Fibroblast of pulmonary artery (primary cell): ENCODE results near the gene WDR86.

Source experiments
- DNase-seq: peaks from one replicate; pipeline ENCODE4 v3.0.0-alpha.2; 2010; ENCODE audit warnings: low read depth
- H3K4me3 ChIP-seq: replicated peaks from 2 replicates; pipeline ENCODE4 v1.5.1; 2011; ENCODE audit warnings: low read depth, mild to moderate bottlenecking, control low read depth, low read length, moderate library complexity
- TF ChIP-seq, protein P1 (sequence below): IDR thresholded peaks from 2 replicates; pipeline ENCODE4 v1.5.1; 2011; ENCODE audit warnings: mild to moderate bottlenecking, control low read depth, low read length, inconsistent platforms; ENCODE audit errors: missing control alignments

WDR86 gene

DNA sequence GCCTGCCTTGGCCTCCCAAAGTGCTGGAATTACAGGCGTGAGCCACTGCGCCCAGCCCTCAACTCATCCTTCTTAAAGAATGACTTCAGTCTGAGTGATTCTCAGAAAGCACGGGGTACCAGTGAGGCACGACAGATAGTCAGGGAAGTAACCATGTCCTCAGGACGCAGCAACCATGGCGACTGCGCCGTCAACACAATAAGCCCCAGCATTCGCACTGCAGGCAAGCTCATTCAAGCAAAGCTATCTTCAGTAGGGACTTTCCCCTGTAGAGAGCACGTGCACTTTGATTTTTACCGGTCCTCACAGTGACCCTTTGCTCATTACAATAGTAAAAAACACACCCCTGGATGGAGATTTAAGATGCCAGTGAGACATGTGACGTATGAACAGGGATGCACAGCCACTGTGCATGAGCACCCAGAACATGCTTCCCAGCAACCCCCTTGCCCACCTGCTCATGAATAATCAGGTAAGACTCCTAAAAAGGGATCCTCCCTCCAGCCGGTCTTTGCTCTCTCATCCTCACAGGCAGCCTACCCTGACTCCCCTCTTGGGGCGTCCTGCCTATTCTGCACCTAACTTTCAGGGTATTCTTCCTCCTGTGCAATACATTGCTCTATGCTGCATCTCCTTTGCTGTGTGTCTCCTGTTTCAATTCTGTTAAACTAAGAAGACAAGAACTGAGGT is 9.1 kb downstream of the WDR86 start:
- H3K4me3 ChIP-seq = no peak overlapping the region
- DNase-seq = no peak
- TF ChIP-seq, protein P1, sequence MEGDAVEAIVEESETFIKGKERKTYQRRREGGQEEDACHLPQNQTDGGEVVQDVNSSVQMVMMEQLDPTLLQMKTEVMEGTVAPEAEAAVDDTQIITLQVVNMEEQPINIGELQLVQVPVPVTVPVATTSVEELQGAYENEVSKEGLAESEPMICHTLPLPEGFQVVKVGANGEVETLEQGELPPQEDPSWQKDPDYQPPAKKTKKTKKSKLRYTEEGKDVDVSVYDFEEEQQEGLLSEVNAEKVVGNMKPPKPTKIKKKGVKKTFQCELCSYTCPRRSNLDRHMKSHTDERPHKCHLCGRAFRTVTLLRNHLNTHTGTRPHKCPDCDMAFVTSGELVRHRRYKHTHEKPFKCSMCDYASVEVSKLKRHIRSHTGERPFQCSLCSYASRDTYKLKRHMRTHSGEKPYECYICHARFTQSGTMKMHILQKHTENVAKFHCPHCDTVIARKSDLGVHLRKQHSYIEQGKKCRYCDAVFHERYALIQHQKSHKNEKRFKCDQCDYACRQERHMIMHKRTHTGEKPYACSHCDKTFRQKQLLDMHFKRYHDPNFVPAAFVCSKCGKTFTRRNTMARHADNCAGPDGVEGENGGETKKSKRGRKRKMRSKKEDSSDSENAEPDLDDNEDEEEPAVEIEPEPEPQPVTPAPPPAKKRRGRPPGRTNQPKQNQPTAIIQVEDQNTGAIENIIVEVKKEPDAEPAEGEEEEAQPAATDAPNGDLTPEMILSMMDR = no peak

DNA sequence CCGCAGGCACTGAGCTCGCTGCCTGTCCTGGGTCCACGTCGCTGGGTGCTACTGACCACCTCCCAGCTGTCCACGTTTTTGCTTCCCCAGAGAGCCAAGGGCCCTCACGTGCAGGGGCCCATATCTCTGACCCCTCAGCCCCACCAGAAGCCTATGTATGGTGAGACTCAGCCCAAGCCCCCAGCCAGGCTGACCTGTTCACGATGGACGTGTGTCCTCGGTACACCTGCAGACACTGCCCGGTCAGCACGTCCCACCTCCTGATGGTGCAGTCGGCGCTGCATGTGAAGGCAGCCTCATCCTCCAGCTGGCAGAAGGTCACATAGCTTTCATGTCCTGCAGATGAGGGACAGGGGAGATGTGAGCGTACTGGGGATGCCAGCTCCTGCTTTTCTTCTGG is 9.9 kb downstream of the WDR86 start:
- TF ChIP-seq, protein P1 = no peak
- no peak for DNase-seq
- no peak overlapping the region for H3K4me3 ChIP-seq

DNA sequence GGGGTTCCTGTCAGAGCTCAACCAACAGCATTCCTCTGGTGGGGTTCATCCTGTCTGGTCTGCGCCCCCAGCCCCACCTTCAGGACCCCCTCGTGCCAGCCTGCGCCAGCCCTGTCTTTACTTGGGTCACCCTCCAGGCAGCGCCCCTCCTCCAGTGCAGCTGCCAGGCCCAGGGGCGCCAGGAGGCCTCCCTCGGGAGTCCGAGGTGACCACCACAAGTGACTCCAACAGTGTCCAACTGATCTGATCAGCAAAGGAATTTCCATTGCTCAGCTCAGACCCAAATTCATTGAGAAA is 10.6 kb downstream of the WDR86 start:
- no peak overlapping the region for H3K4me3 ChIP-seq
- DNase-seq = no peak
- TF ChIP-seq, protein P1 = no peak

DNA sequence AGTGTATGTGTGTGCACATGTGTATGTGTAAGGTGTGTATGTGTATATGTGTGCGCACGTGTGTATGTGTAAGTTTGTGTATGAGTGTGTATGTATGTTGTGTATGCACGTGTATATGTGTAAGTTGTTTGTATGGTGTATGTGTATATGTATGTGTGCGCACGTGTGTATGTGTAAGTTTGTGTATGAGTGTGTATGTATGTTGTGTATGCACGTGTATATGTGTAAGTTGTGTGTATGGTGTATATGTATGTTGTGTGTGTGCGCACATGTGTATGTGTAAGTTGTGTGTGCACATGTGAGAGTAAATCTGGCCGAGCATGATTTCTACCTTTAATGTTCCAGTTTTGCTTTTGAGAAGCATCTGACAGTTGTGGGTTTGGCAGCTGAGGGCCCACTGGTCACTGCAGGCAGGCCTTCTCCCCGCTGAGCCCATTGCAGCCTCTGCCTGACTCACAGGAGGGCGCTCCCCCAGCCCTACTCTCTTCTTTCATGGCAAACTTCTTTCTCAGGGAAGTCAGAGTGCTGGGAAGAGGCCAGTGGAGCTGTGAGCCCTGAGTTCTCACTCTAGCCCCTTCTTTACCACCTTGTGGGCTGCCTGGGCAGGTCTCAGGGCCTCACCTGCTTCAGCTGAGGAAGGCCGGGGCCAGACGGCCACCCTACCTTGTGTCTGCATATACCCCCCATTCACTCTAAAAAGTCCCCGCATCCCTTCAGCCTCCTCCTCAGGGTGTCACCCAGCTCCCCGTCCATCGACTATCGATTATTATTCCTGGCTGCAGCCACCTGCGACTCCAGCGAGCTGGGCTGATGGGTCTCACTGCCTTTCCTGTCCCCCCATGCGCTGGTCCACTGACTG is 11.2 kb downstream of the WDR86 start:
- no peak overlapping the region for H3K4me3 ChIP-seq
- TF ChIP-seq, protein P1 = no peak
- DNase-seq = no peak

DNA sequence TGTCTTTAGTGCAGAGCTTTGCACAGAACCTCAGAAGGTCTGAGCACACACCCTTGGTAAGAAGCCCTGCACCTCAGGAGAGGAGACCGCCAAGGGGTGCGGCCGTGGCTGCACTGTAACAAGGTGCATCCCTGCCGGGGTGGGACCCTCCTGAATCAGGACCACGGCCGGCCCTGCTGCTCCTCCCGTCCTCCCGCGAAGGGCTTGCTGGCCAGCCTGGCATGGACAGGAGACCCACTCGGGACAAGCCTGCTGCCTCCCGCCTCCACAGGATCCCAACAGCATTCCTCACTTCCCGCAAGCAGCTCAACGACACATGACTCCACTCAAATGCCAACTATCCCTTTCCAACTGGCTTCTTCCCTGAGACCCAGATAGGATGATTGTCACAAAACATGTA is 12.8 kb downstream of the WDR86 start:
- DNase-seq = no peak
- H3K4me3 ChIP-seq = no peak overlapping the region
- TF ChIP-seq, protein P1 = no peak

DNA sequence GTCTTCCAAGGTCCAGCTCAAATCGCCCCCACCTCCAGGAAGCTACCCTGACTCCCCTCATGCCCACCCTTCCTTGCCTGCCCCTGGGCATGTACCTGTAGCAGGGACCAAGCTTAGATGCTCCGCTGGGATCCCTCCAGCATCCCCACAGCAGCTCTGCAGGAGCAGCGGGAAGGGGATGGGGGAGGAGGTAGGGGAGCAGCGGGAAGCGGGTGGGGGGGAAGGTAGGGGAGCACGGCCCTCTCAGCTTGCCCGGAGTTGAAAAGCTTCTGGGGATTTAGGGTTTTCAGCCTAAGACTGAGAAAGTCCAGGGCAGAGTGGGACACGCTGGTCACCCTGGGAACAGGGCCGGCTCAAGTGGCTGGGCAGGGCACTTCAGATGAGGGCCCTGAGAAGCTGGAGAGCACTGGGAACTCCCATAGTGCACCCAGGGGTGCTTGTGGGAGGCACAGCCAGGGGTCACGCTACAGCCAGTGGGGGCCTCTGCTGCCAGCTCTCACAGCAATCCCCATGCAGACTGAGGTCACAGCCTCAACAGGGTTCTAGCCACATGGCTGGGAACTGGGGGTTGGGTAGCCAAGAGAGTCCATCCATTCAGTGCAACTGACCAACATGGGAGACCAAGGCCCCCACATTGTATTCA is 13.4 kb downstream of the WDR86 start:
- no peak overlapping the region for H3K4me3 ChIP-seq
- DNase-seq = no peak
- TF ChIP-seq, protein P1 = no peak
